Measurements from ENCODE around the gene ETV6.

Gene ETV6

GRCh38 chr12:11648514-11649412 lies 711 bp upstream of the ETV6 start:
- peak; percentile 74 for DNase-seq

- peak; percentile 53 for DNase-seq
Measured at GRCh38 chr12:11650286-11651281, 1.1 kb downstream of the ETV6 start.

- no peak for DNase-seq
Measured at GRCh38 chr12:11651381-11651780, 1.9 kb downstream of the ETV6 start.

GRCh38 chr12:11651785-11652184 lies 2.3 kb downstream of the ETV6 start:
- DNase-seq = no peak

GRCh38 chr12:11652351-11653040 lies 3.0 kb downstream of the ETV6 start:
- DNase-seq = peak; percentile 60

- DNase-seq = peak; percentile 78
Measured at GRCh38 chr12:11653215-11653753, 3.8 kb downstream of the ETV6 start.

- no peak for DNase-seq
Measured at GRCh38 chr12:11654338-11654737, 4.9 kb downstream of the ETV6 start.

GRCh38 chr12:11654802-11655201 lies 5.3 kb downstream of the ETV6 start:
- DNase-seq = no peak

GRCh38 chr12:11655842-11656241 lies 6.4 kb downstream of the ETV6 start:
- no peak for DNase-seq

GRCh38 chr12:11656550-11656949 lies 7.1 kb downstream of the ETV6 start:
- no peak for DNase-seq

GRCh38 chr12:11657511-11657910 lies 8.0 kb downstream of the ETV6 start:
- DNase-seq = no peak

GRCh38 chr12:11658791-11659190 lies 9.3 kb downstream of the ETV6 start:
- DNase-seq = no peak

GRCh38 chr12:11660624-11661023 lies 11.2 kb downstream of the ETV6 start:
- no peak for DNase-seq

GRCh38 chr12:11661491-11662089 lies 12.1 kb downstream of the ETV6 start:
- DNase-seq = no peak

- no peak for DNase-seq
Measured at GRCh38 chr12:11662369-11662768, 12.9 kb downstream of the ETV6 start.

GRCh38 chr12:11663130-11663529 lies 13.7 kb downstream of the ETV6 start:
- DNase-seq = no peak

- no peak for DNase-seq
Measured at GRCh38 chr12:11664101-11664500, 14.6 kb downstream of the ETV6 start.

- no peak for DNase-seq
Measured at GRCh38 chr12:11666131-11667050, 16.9 kb downstream of the ETV6 start.

GRCh38 chr12:11667171-11667570 lies 17.7 kb downstream of the ETV6 start:
- DNase-seq = no peak

- DNase-seq = no peak
Measured at GRCh38 chr12:11668611-11669010, 19.1 kb downstream of the ETV6 start.

GRCh38 chr12:11669348-11669747 lies 19.9 kb downstream of the ETV6 start:
- no peak for DNase-seq

Measured in activated CD4-positive, alpha-beta T cell treated with anti-CD3 and anti-CD28 coated beads, Interleukin-2, amount 50 U/mL, for 16 hours (primary cell).